Adipose tissue (tissue), 3 donors: ENCODE data around the gene JPH4. TPM values are rescaled to one million over a fixed set of nuclear protein-coding genes. Genes with fewer than 3 reads are reported as not detected.
"Not testable (repeated sequence)": the region's sequence is repeated elsewhere in the genome, so short reads cannot be mapped to it uniquely, and the experiment has no call there.

Experiments
- H3K27ac ChIP-seq: one replicate; pipeline ENCODE4 v1.5.1; 2013; ENCODE audit warnings: low read depth, low read length
- WGBS, 3 donors: extraction: QIAGEN DNeasy Blood & Tissue Kit; methylation state at CpG; one replicate each; pipeline ENCODE4 v1.1.7; 2013; 5-methylcytosine and 5-hydroxymethylcytosine counted together
- polyA plus RNA-seq, 3 donors: library from polyadenylated mRNA; stranded (reverse); fragments of 200-250 nt; gene quantifications; one replicate each; pipeline ENCODE4 v1.2.3, GENCODE V29; 2013
- donor health status: healthy with polysubstance abuse.
- donor health status: Bipolar disorder and iron deficiency.
- donor health status: healthy.

The JPH4 gene
- polyA plus RNA-seq, 3 donors, result 0.24 to 0.79 (median 0.70) TPM

- 40 to 45% (median 44%) methylated on average over 10 of the region's 10 CpGs for WGBS, 3 donors
- H3K27ac ChIP-seq, result no peak overlapping the region
These were observed 39.1 kb downstream of the JPH4 start for GRCh38 chr14:23539248-23540140.

DNA sequence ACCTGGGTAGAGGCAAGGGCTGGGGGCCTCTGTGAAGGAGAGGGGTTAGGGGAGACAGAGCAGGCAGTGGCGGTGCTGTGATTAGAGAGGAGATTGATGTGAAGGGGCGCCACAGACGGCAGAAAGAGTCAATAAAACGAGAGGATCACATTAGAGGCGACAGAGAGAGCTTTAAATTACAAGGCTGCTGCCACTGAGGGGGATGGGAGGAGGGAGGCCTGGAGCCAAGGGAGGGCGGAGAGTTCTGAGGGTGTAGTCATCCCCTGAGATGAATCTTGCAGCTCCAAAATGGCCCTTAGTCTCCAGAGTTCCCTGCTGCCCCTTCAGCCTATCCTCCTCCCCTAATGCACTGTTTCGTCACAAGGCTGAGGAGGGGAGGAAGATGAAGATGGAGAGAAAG is 39.8 kb downstream of the JPH4 start:
- no peak overlapping the region for H3K27ac ChIP-seq
- 49 to 61% (median 54%) methylated on average over 7 of the region's 7 CpGs for WGBS, 3 donors

DNA sequence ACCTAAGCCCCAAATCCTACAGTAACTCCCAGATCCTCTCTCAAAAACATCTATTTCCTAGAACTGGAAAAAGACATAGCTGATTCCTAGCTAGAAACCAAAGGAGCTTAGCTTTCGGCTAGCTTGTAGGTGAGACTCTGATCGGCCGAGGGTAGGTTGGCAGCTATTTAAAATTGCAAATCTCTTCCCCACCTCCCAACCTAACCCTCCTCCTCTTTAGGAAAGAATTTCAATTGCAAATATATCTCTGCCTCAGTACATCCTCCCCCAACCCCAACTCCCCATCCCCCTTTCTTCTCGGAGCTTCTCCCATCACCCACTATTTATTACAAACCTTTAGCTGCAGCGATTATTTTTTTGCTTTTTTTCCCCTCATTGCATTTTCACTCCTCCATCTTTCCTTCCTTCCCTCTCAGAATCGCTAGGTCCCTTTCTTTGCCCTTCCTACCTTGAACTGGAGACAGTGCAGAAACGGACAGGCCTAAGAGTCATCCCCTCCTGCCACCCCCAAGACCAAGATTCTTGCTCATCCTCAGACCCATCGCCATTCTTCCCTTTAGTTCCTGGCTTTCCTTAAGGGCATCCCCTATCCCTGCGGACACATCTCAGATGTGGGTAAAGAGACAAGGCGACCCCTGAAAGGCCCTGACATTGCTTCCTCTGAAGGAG is 40.4 kb downstream of the JPH4 start:
- no peak overlapping the region for H3K27ac ChIP-seq
- WGBS, 3 donors, result 70 to 73% (median 72%) methylated on average over 10 of the region's 10 CpGs

DNA sequence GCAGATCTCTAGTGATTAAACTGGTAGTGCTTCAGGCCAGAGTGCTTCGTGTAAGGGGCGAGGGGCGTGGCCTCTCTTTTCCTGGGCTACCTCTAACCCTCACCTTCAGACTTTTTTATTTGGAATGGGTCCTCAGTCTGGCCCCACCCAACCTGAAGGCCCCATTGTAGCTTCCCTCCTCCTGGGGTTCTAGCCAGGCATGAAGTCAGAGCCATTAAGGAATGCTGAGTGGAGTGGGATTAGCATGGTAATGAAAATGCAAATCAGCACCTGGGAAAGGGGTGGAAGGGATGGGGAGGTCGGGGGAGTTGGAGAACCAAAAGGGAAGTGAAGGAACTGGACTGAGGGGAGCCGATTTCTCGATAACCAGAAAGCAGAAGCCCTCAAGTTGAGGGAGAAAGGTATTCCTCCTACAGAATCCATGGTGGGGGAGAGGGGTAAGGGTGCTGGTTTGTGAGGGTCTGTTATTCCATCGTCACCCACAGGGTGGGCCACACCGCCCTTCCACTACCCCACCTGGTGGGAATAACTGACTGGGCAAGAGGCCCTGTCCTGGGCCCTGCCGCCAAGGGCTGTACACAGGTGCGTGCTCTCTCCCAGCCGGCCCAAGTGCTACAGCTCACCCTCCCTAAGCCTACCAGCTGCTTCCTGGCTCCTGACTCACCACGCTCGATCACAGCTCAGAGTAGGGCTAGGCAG is 41.1 kb downstream of the JPH4 start:
- WGBS, 3 donors, result 59 to 65% (median 65%) methylated on average over 13 of the region's 13 CpGs
- no peak overlapping the region for H3K27ac ChIP-seq

DNA sequence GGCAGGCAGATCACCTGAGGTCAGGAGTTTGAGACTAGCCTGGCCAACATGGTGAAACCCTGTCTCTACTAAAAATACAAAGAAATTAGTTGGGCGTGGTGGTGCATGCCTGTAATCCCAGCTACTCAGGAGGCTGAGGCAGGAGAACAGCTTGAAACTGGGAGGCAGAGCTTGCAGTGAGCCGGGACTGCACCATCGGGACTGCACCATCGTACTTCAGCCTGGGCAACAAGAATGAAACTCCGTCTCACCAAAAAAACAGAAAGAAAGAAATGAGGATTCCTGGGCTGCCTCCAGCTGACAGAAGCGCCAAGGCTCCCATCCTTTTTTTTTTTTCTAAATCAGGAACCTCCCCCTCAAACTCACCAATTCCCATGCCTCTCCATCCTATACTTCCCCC is 41.7 kb downstream of the JPH4 start:
- H3K27ac ChIP-seq, result not testable (repeated sequence)
- WGBS, 3 donors, result 83 to 89% (median 89%) methylated on average over 6 of the region's 6 CpGs

DNA sequence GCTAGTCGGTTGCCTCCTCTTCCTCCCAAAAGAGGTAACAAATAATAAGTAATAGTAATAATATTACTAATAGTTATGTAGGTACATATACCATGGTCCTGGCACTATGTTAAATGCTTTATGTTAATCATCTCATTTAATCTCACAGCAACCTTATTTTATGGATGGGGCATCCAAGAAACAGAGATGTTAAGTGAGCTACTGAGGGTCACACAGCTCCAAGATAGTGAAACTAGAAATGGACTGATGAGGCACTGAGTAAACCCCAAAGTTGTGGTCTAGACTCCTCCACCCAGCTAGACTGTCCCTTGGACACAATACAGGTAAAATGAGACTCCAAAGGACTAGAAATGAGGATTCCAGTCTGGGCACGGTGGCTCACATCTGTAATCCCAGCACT is 42.1 kb downstream of the JPH4 start:
- WGBS, 3 donors, result 88 to 90% (median 89%) methylated on average over 2 of the region's 2 CpGs
- H3K27ac ChIP-seq, result no peak overlapping the region

- WGBS, 3 donors, result 80 to 88% (median 88%) methylated on average over 4 of the region's 4 CpGs
- no peak overlapping the region for H3K27ac ChIP-seq
These were observed 42.6 kb downstream of the JPH4 start for GRCh38 chr14:23535943-23536342.

DNA sequence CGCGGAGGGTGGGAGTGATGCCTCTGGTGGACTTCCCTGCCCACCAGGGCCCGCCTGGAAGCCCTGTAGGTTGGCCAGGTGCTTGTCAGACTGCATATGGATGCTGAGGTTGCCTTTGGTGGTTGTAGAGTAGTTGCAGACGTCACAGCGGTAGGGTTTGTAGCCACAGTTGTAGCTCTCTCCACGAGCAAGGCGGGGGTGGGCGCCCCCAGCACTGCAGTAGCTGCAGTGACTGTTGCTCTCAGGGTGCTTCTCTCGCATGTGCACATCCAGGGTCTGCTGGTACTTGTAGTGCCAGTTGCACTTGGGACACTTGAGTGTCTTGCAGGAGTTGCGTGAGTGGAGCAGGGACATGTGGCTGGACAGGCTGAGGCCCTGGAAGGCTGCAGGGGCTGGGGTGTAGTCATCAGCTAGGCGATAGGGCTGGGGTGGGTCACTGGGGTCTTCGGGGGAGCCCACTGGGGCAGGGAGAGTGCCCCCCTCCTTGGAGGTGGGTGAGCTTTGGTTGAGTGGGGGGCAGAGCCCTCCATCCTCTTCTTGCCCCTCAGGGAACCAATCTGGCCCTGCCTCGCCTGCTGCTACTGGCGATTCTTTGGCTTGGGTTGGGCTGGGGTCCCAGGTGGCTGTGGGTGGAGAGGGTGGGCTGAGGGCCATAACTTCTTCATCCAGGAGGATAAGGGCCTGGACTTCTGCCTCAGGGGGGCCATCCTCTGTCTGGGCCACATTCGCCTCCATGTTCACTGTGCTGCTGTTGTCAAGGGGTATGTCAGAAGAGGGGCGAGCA is 44.7 kb downstream of the JPH4 start:
- no peak overlapping the region for H3K27ac ChIP-seq
- 91 to 94% (median 93%) methylated on average over 16 of the region's 16 CpGs for WGBS, 3 donors

DNA sequence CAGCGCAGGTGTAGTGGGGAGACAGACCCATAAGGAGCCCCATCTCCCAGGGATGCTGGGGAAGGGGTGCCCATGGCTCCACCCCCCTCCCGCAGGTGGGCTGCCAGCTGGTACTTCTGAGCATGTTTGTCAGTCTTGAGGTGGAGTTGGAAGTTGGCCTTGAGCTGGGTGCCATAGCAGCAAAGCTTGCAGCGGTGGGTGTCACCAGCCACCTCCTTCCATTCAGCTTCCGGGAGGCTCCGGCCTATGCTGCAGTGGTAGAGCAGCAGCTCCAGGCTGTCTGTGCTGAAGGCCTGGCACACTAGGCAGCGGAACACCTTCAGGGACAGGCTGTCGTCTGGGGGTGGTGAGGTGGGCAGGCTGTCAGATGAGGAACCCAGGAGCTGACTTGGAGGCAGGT is 45.9 kb downstream of the JPH4 start:
- no peak overlapping the region for H3K27ac ChIP-seq
- 86 to 97% (median 92%) methylated on average over 7 of the region's 7 CpGs for WGBS, 3 donors

DNA sequence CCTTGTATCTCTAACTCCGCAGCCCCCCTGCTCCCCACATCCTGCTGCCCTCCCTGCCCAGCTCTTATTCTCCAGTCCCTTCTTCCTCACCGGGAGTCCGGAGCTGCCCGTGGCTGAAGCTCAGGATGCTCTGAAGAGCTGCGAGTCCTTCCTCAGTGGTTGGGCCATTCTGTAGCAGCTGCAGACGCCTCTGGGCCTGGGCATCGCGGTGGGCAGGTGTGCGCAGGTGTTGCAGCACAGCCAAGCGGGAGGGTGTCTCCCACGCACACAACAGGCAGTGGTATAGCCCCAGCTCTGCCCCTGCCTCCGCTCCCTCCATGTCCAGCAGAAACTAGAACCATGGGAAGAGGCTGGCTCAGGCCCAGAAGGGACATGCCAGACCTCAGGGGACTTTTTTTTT is 47.2 kb downstream of the JPH4 start:
- H3K27ac ChIP-seq, result no peak overlapping the region
- WGBS, 3 donors, result 91 to 95% (median 94%) methylated on average over 12 of the region's 12 CpGs

DNA sequence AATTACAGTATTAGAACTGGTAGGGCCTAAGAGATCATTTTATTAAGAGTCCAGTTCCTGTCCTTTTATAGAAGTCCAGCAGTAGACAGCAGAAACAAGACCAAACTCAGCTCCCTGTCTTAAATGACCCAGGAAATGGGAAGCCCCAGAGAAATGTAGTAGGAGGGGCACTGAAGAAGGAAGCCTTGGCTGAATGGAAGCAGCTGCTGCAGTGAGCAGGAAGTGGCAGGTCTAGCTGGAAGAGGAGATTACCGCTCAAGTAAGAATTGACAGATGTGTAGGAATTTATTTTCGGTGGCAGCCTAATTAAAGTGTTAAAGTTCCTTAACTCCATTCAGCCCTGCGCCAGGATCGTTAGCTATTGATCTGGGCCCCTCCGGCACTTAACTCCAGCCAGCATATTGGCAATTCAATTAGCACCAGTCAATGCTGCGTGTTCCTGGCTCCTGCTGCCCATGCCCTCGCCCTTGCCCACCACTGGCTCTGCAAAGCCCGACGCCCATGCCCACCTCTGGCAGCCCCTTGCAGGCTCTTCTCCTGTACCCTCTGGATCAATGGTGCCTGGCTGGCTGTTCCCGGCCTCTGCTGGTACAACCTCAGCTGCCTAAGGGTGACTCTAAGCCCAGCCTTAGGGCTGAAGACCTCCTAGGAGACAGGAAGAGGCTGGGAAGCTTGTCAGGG is 48.1 kb downstream of the JPH4 start:
- H3K27ac ChIP-seq, result no peak overlapping the region
- 61 to 67% (median 66%) methylated on average over 10 of the region's 10 CpGs for WGBS, 3 donors

GRCh38 chr14:23529016-23529415 is 49.6 kb downstream of the JPH4 start:
- H3K27ac ChIP-seq, result no peak overlapping the region
- 86 to 87% (median 87%) methylated on average over 3 of the region's 3 CpGs for WGBS, 3 donors

- 78 to 88% (median 85%) methylated on average over 1 of the region's 1 CpG for WGBS, 3 donors
- H3K27ac ChIP-seq, result no peak overlapping the region
These were observed 50.0 kb downstream of the JPH4 start for GRCh38 chr14:23528555-23528954.

DNA sequence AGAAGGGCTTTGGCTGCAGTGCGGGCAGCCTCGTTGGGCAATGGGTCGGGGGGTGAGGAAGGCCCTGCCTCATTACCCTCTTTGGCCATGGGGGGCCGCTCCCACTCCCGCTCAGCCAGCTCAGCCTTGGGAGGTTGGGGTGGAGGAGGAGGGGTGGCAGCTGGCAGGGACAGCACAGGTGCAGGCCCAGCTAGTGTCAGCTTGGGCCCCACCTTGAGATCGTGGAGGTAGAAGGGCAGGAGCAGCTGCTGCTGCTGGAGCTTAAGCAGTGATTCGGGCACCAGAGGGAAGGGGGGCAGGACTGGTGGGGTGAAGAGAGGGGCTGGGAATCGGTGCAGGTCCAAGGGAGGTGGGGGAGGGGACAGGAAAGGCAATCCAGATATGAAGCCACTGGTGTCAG is 53.0 kb downstream of the JPH4 start:
- H3K27ac ChIP-seq, result no peak overlapping the region
- WGBS, 3 donors, result 84 to 87% (median 85%) methylated on average over 8 of the region's 8 CpGs

- WGBS, 3 donors, result 94 to 97% (median 95%) methylated on average over 14 of the region's 14 CpGs
- no peak overlapping the region for H3K27ac ChIP-seq
These were observed 53.6 kb downstream of the JPH4 start for GRCh38 chr14:23524954-23525353.

- 88 to 93% (median 92%) methylated on average over 16 of the region's 16 CpGs for WGBS, 3 donors
- no peak overlapping the region for H3K27ac ChIP-seq
These were observed 55.2 kb downstream of the JPH4 start for GRCh38 chr14:23523229-23524016.

GRCh38 chr14:23522643-23523198 is 55.9 kb downstream of the JPH4 start:
- H3K27ac ChIP-seq, result no peak overlapping the region
- 85 to 90% (median 88%) methylated on average over 9 of the region's 9 CpGs for whole genome bisulfite sequencing, 3 donors
